Hepatocyte (in vitro differentiated cells): ENCODE results near the gene CNIH1. TPM values are rescaled to one million over a fixed set of nuclear protein-coding genes. Genes with fewer than 3 reads are reported as not detected.

Experiments used
- DNase-seq: peaks from one replicate; pipeline ENCODE4 v3.0.0-alpha.2; 2016; ENCODE audit warnings: low spot score
- H2AFZ ChIP-seq: fragments of 200-600 bp; sonication (generic); 2 replicates; pipeline ENCODE4 v1.6.0; 2016; ENCODE audit warnings: antibody characterized with exemption, mild to moderate bottlenecking
- H3K27ac ChIP-seq: fragments of 200-600 bp; sonication (generic); 2 replicates; pipeline ENCODE4 v1.5.1; 2016; ENCODE audit warnings: mild to moderate bottlenecking
- H3K27me3 ChIP-seq: fragments of 200-600 bp; sonication (generic); 2 replicates; pipeline ENCODE4 v1.6.1; 2016
- H3K36me3 ChIP-seq: fragments of 200-600 bp; sonication (generic); replicated peaks from 2 replicates; pipeline ENCODE4 v1.5.1; 2016; ENCODE audit warnings: low read depth; ENCODE audit not compliant: insufficient read depth
- H3K4me1 ChIP-seq: fragments of 200-600 bp; sonication (generic); 2 replicates; pipeline ENCODE4 v1.5.1; 2016; ENCODE audit warnings: mild to moderate bottlenecking, moderate library complexity; ENCODE audit not compliant: insufficient read depth
- H3K4me2 ChIP-seq: fragments of 200-600 bp; sonication (generic); 2 replicates; pipeline ENCODE4 v1.6.0; 2016
- H3K4me3 ChIP-seq: fragments of 200-600 bp; sonication (generic); 2 replicates; pipeline ENCODE4 v1.5.1; 2016; ENCODE audit warnings: mild to moderate bottlenecking
- H3K79me2 ChIP-seq: fragments of 200-600 bp; sonication (generic); 2 replicates; pipeline ENCODE4 v1.6.0; 2017; ENCODE audit warnings: mild to moderate bottlenecking
- H3K9me2 ChIP-seq: fragments of 200-600 bp; sonication (generic); replicated peaks from 2 replicates; pipeline ENCODE4 v1.6.0; 2017; ENCODE audit warnings: mild to moderate bottlenecking; ENCODE audit not compliant: insufficient read depth
- H3K9me3 ChIP-seq: fragments of 200-600 bp; sonication (generic); 2 replicates; pipeline ENCODE4 v1.5.1; 2016; ENCODE audit warnings: low read depth, mild to moderate bottlenecking
- H4K20me1 ChIP-seq: fragments of 200-600 bp; sonication (generic); 2 replicates; pipeline ENCODE4 v1.6.0; 2016; ENCODE audit warnings: mild to moderate bottlenecking; ENCODE audit not compliant: insufficient read depth, poor library complexity, severe bottlenecking
- EZH2 ChIP-seq: fragments of 200-600 bp; sonication (generic); IDR thresholded peaks from 2 replicates; pipeline ENCODE4 v1.6.1; 2016; ENCODE audit warnings: antibody characterized with exemption, mild to moderate bottlenecking, borderline replicate concordance
- EZH2phosphoT487 ChIP-seq: fragments of 200-600 bp; sonication (generic); IDR thresholded peaks from one replicate; pipeline ENCODE4 v1.6.1; 2018; ENCODE audit warnings: antibody characterized with exemption, mild to moderate bottlenecking, low read depth, moderate library complexity; ENCODE audit not compliant: unreplicated experiment, severe bottlenecking
- WGBS: methylation state at CpG from one replicate; pipeline ENCODE4 v1.1.6; 2016; ENCODE audit warnings: low lambda C conversion rate; ENCODE audit errors: missing lambda C conversion rate; 5-methylcytosine and 5-hydroxymethylcytosine counted together
- polyA plus RNA-seq: library from polyadenylated mRNA; unstranded; fragments of >200 nt; fragmentation: Nextera tagmentation; extraction: Ambion mirVana; gene quantifications from 2 replicates; pipeline ENCODE4 v1.2.1, GENCODE V29; 2016
- total RNA-seq: library from RNA; depleted of rRNA; stranded (reverse); fragments of >200 nt; gene quantifications from 2 replicates; pipeline ENCODE4 v1.2.3, GENCODE V29; 2014
- TF ChIP-seq, protein P1 (sequence below): fragments of 200-600 bp; sonication (generic); IDR thresholded peaks from 2 replicates; pipeline ENCODE4 v1.5.1; 2016; ENCODE audit warnings: antibody characterized with exemption, mild to moderate bottlenecking; ENCODE audit not compliant: poor library complexity

The CNIH1 gene
- total and polyA plus RNA-seq, 2 experiments from 2014 or later, result 201 to 320 TPM

DNA sequence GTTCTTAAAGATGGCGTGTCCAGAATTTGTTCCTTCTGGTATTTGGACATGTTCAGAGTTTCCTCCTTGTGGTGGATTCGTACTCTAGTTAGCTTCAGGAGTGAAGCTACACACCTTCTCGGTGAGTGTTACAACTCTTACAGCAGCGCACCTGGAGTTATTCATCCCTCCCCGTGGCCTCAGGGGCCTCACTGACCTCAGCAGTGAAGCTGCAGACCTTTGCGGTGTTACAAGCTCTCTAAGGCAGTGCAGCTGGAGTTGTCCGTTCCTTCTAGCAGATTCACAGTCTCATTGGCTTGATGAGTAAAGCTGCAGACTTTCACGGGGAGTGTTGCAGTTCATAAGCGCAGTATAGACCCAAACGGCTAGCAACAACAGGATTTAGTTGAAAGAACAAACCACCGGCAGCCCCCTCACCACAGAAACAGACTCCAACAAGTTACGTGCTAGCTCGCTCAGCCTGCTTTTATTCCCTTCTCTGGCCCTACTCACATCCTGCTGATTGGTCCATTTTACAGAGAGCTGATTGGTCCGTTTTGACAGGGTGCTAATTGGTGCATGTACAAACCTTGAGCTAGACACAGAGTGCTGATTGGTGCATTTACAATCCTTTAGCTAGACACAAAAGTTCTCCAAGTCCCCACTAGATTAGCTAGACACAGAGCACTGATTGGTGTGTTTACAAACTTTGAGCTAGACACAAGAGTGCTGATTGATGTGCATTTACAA lies 48.9 kb downstream of the CNIH1 start:
- Histone ChIP-seq H3K9me3 (no peaks in the 10 kb centered on the region), H3K4me2 (no peak overlapping the region), H3K4me1 (peaks cover 5% of the 10 kb centered on the region), H3K27me3 (no peaks in the 10 kb centered on the region), H3K9me2 (no peaks in the 10 kb centered on the region), H2AFZ (no peak overlapping the region), H4K20me1 (no peaks in the 10 kb centered on the region), H3K79me2 (no peaks in the 10 kb centered on the region), H3K36me3 (no peaks in the 10 kb centered on the region), H3K4me3 (no peak overlapping the region), H3K27ac (no peak overlapping the region)
- TF ChIP-seq EZH2 (no peak), EZH2phosphoT487 (no peak)
- TF ChIP-seq, protein P1, sequence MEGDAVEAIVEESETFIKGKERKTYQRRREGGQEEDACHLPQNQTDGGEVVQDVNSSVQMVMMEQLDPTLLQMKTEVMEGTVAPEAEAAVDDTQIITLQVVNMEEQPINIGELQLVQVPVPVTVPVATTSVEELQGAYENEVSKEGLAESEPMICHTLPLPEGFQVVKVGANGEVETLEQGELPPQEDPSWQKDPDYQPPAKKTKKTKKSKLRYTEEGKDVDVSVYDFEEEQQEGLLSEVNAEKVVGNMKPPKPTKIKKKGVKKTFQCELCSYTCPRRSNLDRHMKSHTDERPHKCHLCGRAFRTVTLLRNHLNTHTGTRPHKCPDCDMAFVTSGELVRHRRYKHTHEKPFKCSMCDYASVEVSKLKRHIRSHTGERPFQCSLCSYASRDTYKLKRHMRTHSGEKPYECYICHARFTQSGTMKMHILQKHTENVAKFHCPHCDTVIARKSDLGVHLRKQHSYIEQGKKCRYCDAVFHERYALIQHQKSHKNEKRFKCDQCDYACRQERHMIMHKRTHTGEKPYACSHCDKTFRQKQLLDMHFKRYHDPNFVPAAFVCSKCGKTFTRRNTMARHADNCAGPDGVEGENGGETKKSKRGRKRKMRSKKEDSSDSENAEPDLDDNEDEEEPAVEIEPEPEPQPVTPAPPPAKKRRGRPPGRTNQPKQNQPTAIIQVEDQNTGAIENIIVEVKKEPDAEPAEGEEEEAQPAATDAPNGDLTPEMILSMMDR, result no peak
- no peak for DNase-seq
- 81% methylated on average over 14 of the region's 14 CpGs for WGBS

DNA sequence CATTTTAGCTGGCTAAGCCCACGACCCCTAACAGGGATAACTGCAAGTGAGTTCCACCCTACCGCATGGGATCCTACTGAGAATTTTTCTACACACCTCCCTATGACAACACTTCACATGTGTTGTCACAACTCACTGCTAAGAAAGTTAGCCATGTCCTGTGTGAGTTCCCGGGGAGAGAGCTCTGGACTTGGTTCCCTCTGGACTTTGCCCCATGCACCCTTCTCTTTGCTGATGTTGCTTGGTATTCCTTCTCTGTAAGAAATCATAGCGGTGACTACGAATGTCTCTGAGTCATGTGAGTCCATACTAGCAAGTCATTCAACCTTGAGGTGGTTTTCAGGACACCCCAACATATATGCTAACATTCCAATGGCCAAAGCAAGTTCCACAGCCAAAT lies 53.8 kb downstream of the CNIH1 start:
- H3K9me3 ChIP-seq, result no peaks in the 10 kb centered on the region
- no peaks in the 10 kb centered on the region for H3K36me3 ChIP-seq
- H3K9me2 ChIP-seq, result no peaks in the 10 kb centered on the region
- H3K4me3 ChIP-seq, result no peak overlapping the region
- 72% methylated on average over 5 of the region's 5 CpGs for WGBS
- DNase-seq, result peak; percentile 71
- TF ChIP-seq, protein P1, result no peak
- no peak for TF ChIP-seq EZH2
- TF ChIP-seq EZH2phosphoT487, result no peak
- no peaks in the 10 kb centered on the region for H3K79me2 ChIP-seq
- peak overlapping the region; percentile 32 for H2AFZ ChIP-seq
- H4K20me1 ChIP-seq, result no peaks in the 10 kb centered on the region
- H3K27ac ChIP-seq, result peak overlapping the region; percentile 83
- H3K4me1 ChIP-seq, result peaks cover 10% of the 10 kb centered on the region
- no peaks in the 10 kb centered on the region for H3K27me3 ChIP-seq
- H3K4me2 ChIP-seq, result no peak overlapping the region

- Histone ChIP-seq H3K4me3 (no peak overlapping the region), H3K9me2 (no peaks in the 10 kb centered on the region), H3K9me3 (no peaks in the 10 kb centered on the region), H3K4me1 (peaks cover 10% of the 10 kb centered on the region), H4K20me1 (no peaks in the 10 kb centered on the region), H2AFZ (no peak overlapping the region), H3K27me3 (no peaks in the 10 kb centered on the region), H3K27ac (no peak overlapping the region), H3K79me2 (no peaks in the 10 kb centered on the region), H3K4me2 (no peak overlapping the region), H3K36me3 (no peaks in the 10 kb centered on the region)
- WGBS, result 66% methylated on average over 4 of the region's 4 CpGs
- no peak for DNase-seq
- TF ChIP-seq, protein P1, result no peak
- TF ChIP-seq EZH2 (no peak), EZH2phosphoT487 (no peak)
Observed at GRCh38 chr14:54385556-54385955, 55.6 kb downstream of the CNIH1 start.
